ENCODE data around the gene C9orf153.
A peak's percentile ranks its signal among the peaks of the same experiment; 100 is the strongest.
"Not testable (repeated sequence)": the region's sequence is repeated elsewhere in the genome, so short reads cannot be mapped to it uniquely, and the experiment has no call there.

Gene C9orf153

GRCh38 chr9:86259557-86259956 is at the start of gene C9orf153:
Gene C9orf153, minus strand, starts transcription at chr9:86259657. Its CDS starts 30,054 bp downstream, at chr9:86229603.
- DNase-seq (ENCODE audit: low spot score) = no peak

GRCh38 chr9:86308687-86309086 is 49.2 kb upstream of the C9orf153 start:
- DNase-seq (ENCODE audit: low spot score) = peak; percentile 6

GRCh38 chr9:86304236-86304730 is 44.8 kb upstream of the C9orf153 start:
- DNase-seq (ENCODE audit: low spot score) = no peak

GRCh38 chr9:86303316-86303975 is 44.0 kb upstream of the C9orf153 start:
- DNase-seq (ENCODE audit: low spot score) = no peak

GRCh38 chr9:86301686-86302085 is 42.2 kb upstream of the C9orf153 start:
- DNase-seq (ENCODE audit: low spot score) = no peak

GRCh38 chr9:86300701-86301100 is 41.2 kb upstream of the C9orf153 start:
- no peak for DNase-seq (ENCODE audit: low spot score)

GRCh38 chr9:86298873-86299272 is 39.4 kb upstream of the C9orf153 start:
- DNase-seq (ENCODE audit: low spot score) = no peak

GRCh38 chr9:86290341-86290740 is 30.9 kb upstream of the C9orf153 start:
- not testable (repeated sequence) for DNase-seq (ENCODE audit: low spot score)

GRCh38 chr9:86288499-86289198 is 29.2 kb upstream of the C9orf153 start:
- DNase-seq (ENCODE audit: low spot score) = no peak

- no peak for DNase-seq (ENCODE audit: low spot score)
Measured at GRCh38 chr9:86287013-86287412, 27.6 kb upstream of the C9orf153 start.

GRCh38 chr9:86286278-86286677 is 26.8 kb upstream of the C9orf153 start:
- DNase-seq (ENCODE audit: low spot score) = no peak

GRCh38 chr9:86285261-86285660 is 25.8 kb upstream of the C9orf153 start:
- no peak for DNase-seq (ENCODE audit: low spot score)

GRCh38 chr9:86282979-86283535 is 23.6 kb upstream of the C9orf153 start:
- peak; percentile 73 for DNase-seq (ENCODE audit: low spot score)

- DNase-seq (ENCODE audit: low spot score) = peak; percentile 87
Measured at GRCh38 chr9:86282077-86282978, 22.9 kb upstream of the C9orf153 start, which contains the start of gene ISCA1. Gene ISCA1, minus strand, starts transcription at chr9:86282538. Its CDS starts 80 bp downstream, at chr9:86282458.

GRCh38 chr9:86281593-86282076 is 22.2 kb upstream of the C9orf153 start:
- DNase-seq (ENCODE audit: low spot score) = no peak

- DNase-seq (ENCODE audit: low spot score) = no peak
Measured at GRCh38 chr9:86280580-86280979, 21.1 kb upstream of the C9orf153 start.

- no peak for DNase-seq (ENCODE audit: low spot score)
Measured at GRCh38 chr9:86279839-86280238, 20.4 kb upstream of the C9orf153 start.

- no peak for DNase-seq (ENCODE audit: low spot score)
Measured at GRCh38 chr9:86277072-86277471, 17.6 kb upstream of the C9orf153 start.

- no peak for DNase-seq (ENCODE audit: low spot score)
Measured at GRCh38 chr9:86275962-86276361, 16.5 kb upstream of the C9orf153 start.

- no peak for DNase-seq (ENCODE audit: low spot score)
Measured at GRCh38 chr9:86274821-86275643, 15.6 kb upstream of the C9orf153 start.

- no peak for DNase-seq (ENCODE audit: low spot score)
Measured at GRCh38 chr9:86272221-86272620, 12.8 kb upstream of the C9orf153 start.
